GM12873 (cell line): ENCODE measurements around the gene TLR8.

ENCODE experiments used
- TF ChIP-seq, protein P1 (sequence below): IDR thresholded peaks from 2 replicates; pipeline ENCODE4 v1.5.1; 2012; ENCODE audit warnings: low read depth, mild to moderate bottlenecking, moderate library complexity, low read length, control low read depth; ENCODE audit not compliant: insufficient read depth; ENCODE audit errors: missing control alignments

The TLR8 gene

DNA sequence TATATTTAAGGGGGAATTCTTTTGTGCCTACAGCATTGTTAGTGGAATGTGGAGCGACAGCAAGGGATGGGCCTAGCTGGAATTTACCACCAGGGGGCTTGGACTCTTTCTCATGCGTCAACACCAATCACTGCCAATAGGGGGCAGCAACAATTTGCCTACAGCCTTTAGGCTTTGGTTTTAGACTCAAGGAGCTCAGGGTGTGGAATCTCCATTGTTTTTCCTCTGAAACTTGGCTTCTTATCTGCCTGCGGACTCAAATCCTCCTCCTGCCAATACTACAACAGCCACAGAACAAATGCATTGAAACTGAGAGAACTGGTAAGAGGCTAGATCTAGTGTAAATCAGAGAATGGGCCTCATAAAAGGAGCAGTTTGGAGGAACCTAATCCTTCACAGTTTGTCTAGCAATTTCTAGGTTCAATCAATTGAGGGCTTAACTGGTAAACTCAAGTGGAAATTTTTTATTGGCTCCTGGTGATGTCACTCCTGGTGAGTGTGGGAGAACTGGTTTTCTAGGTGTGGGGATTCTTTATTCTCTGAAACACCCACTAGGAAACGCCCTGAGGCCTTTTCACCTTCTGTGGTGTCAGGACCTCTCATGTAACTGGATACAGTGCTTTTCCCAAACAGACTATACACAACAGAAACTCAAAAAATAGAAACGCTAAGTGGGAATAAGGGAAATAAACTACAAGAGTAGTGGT lies 40.6 kb downstream of the TLR8 start:
- TF ChIP-seq, protein P1, sequence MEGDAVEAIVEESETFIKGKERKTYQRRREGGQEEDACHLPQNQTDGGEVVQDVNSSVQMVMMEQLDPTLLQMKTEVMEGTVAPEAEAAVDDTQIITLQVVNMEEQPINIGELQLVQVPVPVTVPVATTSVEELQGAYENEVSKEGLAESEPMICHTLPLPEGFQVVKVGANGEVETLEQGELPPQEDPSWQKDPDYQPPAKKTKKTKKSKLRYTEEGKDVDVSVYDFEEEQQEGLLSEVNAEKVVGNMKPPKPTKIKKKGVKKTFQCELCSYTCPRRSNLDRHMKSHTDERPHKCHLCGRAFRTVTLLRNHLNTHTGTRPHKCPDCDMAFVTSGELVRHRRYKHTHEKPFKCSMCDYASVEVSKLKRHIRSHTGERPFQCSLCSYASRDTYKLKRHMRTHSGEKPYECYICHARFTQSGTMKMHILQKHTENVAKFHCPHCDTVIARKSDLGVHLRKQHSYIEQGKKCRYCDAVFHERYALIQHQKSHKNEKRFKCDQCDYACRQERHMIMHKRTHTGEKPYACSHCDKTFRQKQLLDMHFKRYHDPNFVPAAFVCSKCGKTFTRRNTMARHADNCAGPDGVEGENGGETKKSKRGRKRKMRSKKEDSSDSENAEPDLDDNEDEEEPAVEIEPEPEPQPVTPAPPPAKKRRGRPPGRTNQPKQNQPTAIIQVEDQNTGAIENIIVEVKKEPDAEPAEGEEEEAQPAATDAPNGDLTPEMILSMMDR: peak; percentile 99

DNA sequence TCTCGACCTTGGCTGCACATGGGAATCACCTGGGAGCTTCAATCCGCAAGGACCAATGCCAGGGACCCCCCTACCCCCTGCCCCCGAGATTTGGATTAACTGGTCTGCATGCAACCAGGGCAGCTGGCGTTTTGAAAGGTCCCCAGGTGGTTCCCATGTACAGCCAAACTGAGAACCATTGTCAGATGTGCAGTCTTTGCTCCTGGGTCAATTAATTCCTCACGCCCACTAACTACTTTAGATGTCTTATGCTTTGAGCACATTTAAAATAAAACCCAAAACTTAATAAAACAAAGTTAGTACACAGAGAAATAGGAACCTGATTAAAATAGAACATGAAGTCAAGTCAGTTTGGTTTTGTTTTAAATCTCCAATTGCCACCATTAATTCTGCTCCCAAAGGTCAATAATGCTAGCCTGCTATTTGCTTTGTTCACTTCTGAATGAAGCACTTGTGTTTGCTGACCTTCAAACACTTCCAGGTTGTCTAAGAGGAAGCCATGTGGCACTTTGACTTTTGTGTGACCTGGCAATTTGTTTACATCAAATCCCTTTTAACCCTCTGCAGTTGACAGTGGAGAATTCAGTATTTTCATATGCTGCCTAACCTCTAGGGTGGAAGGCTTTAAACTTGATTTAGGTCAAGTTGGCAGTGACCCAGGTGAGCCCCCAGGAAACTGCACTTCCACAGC lies 41.3 kb downstream of the TLR8 start:
- TF ChIP-seq, protein P1: no peak

DNA sequence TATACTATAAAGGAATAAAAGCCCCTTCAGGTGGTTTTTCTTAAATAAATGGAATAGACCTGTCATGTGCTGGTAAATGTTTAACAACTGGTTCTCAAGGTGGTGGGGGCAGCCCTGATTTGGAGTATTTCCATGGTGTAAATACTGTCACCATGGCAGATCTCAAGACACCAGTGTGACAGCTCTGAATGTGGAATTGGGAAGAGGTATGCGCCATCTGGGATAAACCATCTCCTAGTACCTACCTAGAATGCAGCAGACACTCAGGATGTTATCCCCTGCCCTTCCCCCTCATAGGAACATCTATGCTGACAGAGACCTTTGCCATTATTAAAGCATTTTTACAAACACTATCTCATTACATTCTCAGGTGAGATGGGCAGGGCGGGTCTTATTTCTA lies 42.1 kb downstream of the TLR8 start:
- TF ChIP-seq, protein P1: no peak

DNA sequence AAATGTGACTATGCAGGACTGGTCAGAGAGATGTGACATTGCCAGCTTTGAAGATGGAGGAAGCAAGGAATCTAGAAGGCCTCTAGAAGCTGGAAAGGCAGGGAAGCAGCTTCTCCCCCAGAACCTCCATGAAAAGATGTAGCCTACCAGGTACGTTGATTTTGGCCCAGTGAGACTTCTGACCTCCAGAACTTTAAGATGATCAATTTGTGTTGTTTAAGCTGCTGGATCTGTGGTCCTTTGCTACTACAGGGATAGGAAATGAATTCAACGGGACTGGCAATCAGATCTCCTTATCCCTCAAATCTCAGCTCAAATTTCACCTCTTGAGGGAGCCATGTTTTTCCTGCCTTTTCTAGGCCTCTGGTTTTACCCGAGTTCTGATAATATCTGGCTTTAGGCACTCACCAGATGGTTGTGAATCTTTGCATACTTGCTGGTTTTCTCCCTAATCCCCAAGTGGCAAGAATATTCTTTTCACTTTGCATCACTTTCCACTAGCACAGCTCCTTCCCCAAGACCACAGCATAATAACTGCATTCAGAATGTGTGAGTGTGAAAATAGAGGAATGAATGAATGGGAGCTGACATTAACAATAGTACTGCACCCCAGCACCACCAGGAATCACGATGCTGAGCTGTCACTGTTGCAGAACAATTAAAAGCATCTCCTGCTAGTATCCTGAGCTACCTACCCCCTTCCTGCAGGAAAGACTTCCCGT lies 42.9 kb downstream of the TLR8 start:
- TF ChIP-seq, protein P1: no peak

DNA sequence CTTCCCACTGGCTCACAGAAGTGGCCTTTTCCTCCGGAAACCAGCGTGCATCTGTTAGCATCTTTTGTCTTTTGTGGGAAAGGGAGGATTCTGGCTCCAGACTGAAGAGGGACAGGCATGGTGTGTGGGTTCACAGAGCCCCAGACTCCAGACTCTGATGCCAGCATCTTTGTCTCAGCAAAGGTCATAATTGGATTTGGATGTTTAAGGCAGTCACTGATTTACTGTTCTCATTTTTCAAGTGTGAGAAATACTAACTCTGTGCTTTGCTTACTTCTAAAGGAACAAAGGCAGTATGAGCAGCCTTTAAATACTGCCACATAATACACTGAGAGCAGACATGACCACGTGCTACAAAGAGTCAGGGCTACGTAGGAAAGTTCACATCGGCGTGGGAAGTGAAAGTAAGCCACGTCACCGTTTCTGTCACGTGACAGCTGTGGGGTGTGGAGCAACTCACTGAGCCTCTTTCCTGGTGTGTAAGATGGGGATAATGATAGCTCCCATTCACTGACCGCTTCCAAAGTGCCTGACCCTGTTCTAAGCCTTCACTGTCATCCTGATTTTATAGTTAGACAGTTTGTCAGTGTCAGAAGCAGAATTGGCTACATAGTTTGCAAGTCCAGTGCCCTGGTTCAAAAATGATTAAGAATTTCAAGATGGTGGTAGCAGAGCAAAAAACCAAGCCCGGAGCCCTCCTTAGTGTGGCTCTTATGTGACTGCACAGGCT lies 43.7 kb downstream of the TLR8 start:
- TF ChIP-seq, protein P1: peak; percentile 2

DNA sequence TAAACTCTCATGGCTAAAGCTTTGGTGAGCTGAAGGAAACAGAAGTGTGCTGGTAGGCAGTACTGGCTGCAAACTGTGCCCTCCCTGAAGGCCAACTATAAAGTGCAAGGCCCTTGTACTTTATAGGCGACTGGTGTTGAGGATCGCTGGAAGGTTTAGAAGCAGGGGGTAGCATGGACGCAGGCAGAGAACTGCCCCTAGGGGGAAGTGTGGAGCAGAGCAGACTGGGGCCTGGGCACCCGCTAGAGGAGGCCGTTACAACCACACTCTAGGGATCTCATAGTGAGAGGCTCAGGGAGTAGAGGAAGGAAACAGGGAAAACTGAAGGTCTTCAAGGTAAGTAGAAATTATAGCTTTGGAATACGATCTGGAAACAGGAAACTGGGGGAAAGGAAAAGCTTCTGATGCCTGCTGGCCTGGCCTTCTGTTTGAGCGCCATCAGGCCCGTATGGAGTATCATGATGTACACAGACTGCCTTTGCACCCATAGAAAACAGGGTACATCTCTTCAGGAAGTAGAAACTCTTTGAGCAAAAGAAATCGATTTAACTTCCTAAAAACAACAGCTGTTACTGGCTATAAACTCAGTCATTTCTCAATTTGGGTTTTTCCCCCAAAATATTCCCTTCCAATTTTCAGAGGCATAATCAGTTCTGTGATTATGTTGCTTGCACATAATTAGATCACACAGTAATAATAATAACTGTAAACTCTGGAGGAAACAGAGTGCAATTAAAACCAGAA lies 44.6 kb downstream of the TLR8 start:
- TF ChIP-seq, protein P1: peak; percentile 90
